Uterus (tissue), 2 donors: ENCODE results near the gene WDR45B.

ENCODE experiments used
- POLR2A ChIP-seq, 2 donors: fragments of 450-650 bp; IDR thresholded peaks; one replicate each; pipeline ENCODE4 v1.6.1; 2016; ENCODE audit warnings: antibody characterized with exemption in 2 of 2, mild to moderate bottlenecking in 1 of 2, moderate library complexity in 1 of 2
- TF ChIP-seq, protein P1 (sequence below), 4 experiments: fragments of 200-600 bp in 2 of 4; fragments of 450-650 bp in 2 of 4; sonication (generic) in 2 of 4; IDR thresholded peaks; one replicate each; pipeline ENCODE4 v1.5.1; 2016 to 2019; ENCODE audit warnings: antibody characterized with exemption in 4 of 4, mild to moderate bottlenecking in 2 of 4, moderate library complexity in 1 of 4

DNA sequence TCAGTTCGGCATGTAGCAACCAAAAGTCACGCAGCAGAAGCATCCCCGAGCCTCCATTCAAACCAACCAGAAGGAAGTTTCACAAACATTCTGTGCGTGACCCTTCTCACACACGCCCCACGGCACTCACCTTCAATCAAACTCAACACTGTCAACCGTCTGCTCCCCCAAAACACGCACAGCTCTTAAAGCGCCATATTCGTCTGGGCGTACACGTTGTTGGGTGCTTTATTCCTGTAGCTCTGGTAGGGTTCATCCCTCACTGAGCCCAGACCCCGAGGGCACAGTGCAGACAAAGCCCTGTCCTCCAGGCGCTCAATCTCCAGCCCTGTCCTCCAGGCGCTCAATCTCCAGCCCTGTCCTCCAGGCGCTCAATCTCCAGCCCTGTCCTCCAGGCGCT lies 48.0 kb upstream of the WDR45B start:
- no peak for TF ChIP-seq POLR2A (IDR thresholded peaks at IDR 0.05)
- TF ChIP-seq, protein P1, sequence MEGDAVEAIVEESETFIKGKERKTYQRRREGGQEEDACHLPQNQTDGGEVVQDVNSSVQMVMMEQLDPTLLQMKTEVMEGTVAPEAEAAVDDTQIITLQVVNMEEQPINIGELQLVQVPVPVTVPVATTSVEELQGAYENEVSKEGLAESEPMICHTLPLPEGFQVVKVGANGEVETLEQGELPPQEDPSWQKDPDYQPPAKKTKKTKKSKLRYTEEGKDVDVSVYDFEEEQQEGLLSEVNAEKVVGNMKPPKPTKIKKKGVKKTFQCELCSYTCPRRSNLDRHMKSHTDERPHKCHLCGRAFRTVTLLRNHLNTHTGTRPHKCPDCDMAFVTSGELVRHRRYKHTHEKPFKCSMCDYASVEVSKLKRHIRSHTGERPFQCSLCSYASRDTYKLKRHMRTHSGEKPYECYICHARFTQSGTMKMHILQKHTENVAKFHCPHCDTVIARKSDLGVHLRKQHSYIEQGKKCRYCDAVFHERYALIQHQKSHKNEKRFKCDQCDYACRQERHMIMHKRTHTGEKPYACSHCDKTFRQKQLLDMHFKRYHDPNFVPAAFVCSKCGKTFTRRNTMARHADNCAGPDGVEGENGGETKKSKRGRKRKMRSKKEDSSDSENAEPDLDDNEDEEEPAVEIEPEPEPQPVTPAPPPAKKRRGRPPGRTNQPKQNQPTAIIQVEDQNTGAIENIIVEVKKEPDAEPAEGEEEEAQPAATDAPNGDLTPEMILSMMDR (IDR thresholded peaks at IDR 0.05) = no peak
